Stimulated activated naive CD8-positive, alpha-beta T cell treated with anti-CD3 and anti-CD28 coated beads, Interleukin-15, amount 100 ng/mL, for 72 hours (primary cell): Measurements from ENCODE around the gene PLOD2.

ENCODE experiments used
- ATAC-seq: fragments of 150-1000 bp; cut with Tn5 transposase; 2 replicates; pipeline ENCODE4 v1.10.0; 2021; ENCODE audit warnings: mild to moderate bottlenecking, moderate library complexity
- DNase-seq, 2 donors: peaks; one replicate each; pipeline ENCODE4 v3.0.0; 2021 to 2022
- H3K27ac Mint-ChIP-seq, 2 donors: one replicate each; pipeline ENCODE4 v1.8.0; 2022; ENCODE audit warnings: mild to moderate bottlenecking in 2 of 2, mixed read lengths in 2 of 2, moderate library complexity in 2 of 2
- H3K27me3 Mint-ChIP-seq: one replicate; pipeline ENCODE4 v1.8.0; 2022; ENCODE audit warnings: mixed read lengths
- H3K4me1 Mint-ChIP-seq: one replicate; pipeline ENCODE4 v1.8.0; 2022; ENCODE audit warnings: mild to moderate bottlenecking, mixed read lengths
- H3K4me3 Mint-ChIP-seq, 2 donors: one replicate each; pipeline ENCODE4 v1.8.0; 2022; ENCODE audit warnings: mild to moderate bottlenecking in 2 of 2, mixed read lengths in 2 of 2, moderate library complexity in 1 of 2
- H3K9me3 Mint-ChIP-seq, 2 donors: one replicate each; pipeline ENCODE4 v1.8.0; 2022; ENCODE audit warnings: mixed read lengths in 2 of 2

Gene PLOD2

GRCh38 chr3:146160964-146161662 is at the start of gene PLOD2:
PLOD2 (minus strand) TSS chr3:146161184; CDS start chr3:146160989, 195 bp downstream.
- Mint-ChIP-seq H3K4me3 (peak within 1 kb of the TSS; percentile 65 to 66), H3K27ac (peak within 1 kb of the TSS in 1 of 2 donors; percentile 38), H3K27me3 (peaks cover 74% of the 10 kb centered on the region), H3K9me3 (no peaks in the 10 kb centered on the region), H3K4me1 (peaks cover 11% of the 10 kb centered on the region)
- peak; percentile 31 to 33 for DNase-seq
- ATAC-seq, result peak; percentile 79

- ATAC-seq (no peak), DNase-seq (no peak)
- Mint-ChIP-seq H3K4me3 (no peak overlapping the region), H3K9me3 (no peaks in the 10 kb centered on the region), H3K4me1 (no peaks in the 10 kb centered on the region), H3K27ac (no peak overlapping the region), H3K27me3 (peaks cover 14% of the 10 kb centered on the region)
These were observed 48.4 kb upstream of the PLOD2 start for GRCh38 chr3:146209371-146209770.

DNA sequence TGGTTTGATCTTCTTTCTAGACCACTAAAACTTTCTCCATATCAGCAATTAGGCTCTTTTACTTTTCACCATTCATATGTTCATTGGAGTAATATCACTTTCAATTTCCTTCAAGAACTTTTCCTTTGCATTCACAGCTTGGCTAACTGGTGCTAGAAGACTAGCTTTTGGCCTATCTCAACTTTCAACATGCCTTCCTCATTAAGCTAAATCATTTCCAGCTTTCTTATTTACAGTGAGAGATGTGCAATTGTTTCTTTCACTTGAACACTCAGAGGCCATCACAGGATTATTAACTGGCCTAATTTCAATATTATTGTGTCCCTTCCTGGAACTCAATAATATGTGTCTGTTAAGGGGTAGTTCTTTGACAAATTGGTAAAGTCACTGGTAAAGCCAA is 42.8 kb upstream of the PLOD2 start:
- H3K4me1 Mint-ChIP-seq, result no peaks in the 10 kb centered on the region
- no peak overlapping the region for H3K4me3 Mint-ChIP-seq
- H3K9me3 Mint-ChIP-seq, result no peaks in the 10 kb centered on the region
- H3K27me3 Mint-ChIP-seq, result peaks cover 14% of the 10 kb centered on the region
- H3K27ac Mint-ChIP-seq, result no peak overlapping the region
- no peak for ATAC-seq
- DNase-seq, result no peak

- no peak for ATAC-seq
These were observed 39.7 kb upstream of the PLOD2 start for GRCh38 chr3:146200461-146201220.

GRCh38 chr3:146199762-146200161 is 38.8 kb upstream of the PLOD2 start:
- ATAC-seq, result no peak
- no peaks in the 10 kb centered on the region for H3K4me1 Mint-ChIP-seq

More at GRCh38 chr3:146200461-146201220, 39.7 kb upstream of the PLOD2 start:
- no peak for DNase-seq
- Mint-ChIP-seq H3K27ac (no peak overlapping the region), H3K27me3 (no peaks in the 10 kb centered on the region), H3K4me3 (no peak overlapping the region), H3K9me3 (no peaks in the 10 kb centered on the region), H3K4me1 (no peaks in the 10 kb centered on the region)

GRCh38 chr3:146196789-146197188 is 35.8 kb upstream of the PLOD2 start:
- H3K4me1 Mint-ChIP-seq, result no peaks in the 10 kb centered on the region
- ATAC-seq (no peak), DNase-seq (no peak)
- H3K9me3 Mint-ChIP-seq, result no peaks in the 10 kb centered on the region
- H3K27ac Mint-ChIP-seq, result no peak overlapping the region
- H3K27me3 Mint-ChIP-seq, result no peaks in the 10 kb centered on the region
- H3K4me3 Mint-ChIP-seq, result no peak overlapping the region

More at GRCh38 chr3:146199762-146200161, 38.8 kb upstream of the PLOD2 start:
- Mint-ChIP-seq H3K27me3 (no peaks in the 10 kb centered on the region), H3K9me3 (no peaks in the 10 kb centered on the region), H3K27ac (no peak overlapping the region), H3K4me3 (no peak overlapping the region)
- DNase-seq, result no peak

DNA sequence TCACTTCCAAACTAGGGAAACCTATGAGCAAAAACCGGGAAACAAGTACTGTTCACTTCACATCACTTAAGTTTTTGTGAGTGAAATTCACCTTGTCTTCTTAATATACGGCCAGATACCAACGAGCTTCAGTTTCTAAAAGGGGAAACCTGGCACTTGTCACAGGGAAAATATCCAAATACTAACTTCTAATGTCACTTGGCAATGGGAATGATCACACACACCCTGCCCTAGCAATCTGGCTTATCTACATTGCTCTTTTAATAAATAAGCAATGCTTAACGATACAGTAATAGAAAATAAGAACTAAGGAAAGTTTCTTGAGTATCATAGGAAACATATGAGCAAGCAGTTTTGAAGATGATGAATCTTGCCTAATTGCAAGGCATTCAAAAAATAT is 34.6 kb upstream of the PLOD2 start:
- ATAC-seq (no peak), DNase-seq (no peak)
- Mint-ChIP-seq H3K9me3 (no peaks in the 10 kb centered on the region), H3K27me3 (no peaks in the 10 kb centered on the region), H3K4me1 (no peaks in the 10 kb centered on the region), H3K27ac (no peak overlapping the region), H3K4me3 (no peak overlapping the region)

GRCh38 chr3:146195030-146195429 is 34.0 kb upstream of the PLOD2 start:
- Mint-ChIP-seq H3K4me1 (no peaks in the 10 kb centered on the region), H3K27me3 (no peaks in the 10 kb centered on the region), H3K4me3 (no peak overlapping the region), H3K9me3 (no peaks in the 10 kb centered on the region), H3K27ac (peak overlapping the region in 1 of 2 donors; percentile 37)
- DNase-seq (no peak), ATAC-seq (no peak)

- Mint-ChIP-seq H3K27me3 (peaks cover 2% of the 10 kb centered on the region), H3K9me3 (no peaks in the 10 kb centered on the region), H3K4me3 (no peak overlapping the region), H3K27ac (no peak overlapping the region), H3K4me1 (no peaks in the 10 kb centered on the region)
- DNase-seq (no peak), ATAC-seq (no peak)
These were observed 30.1 kb upstream of the PLOD2 start for GRCh38 chr3:146191051-146191450.

- Mint-ChIP-seq H3K4me3 (no peak overlapping the region), H3K4me1 (no peaks in the 10 kb centered on the region)
- peak; percentile 73 for ATAC-seq
These were observed 28.7 kb upstream of the PLOD2 start for GRCh38 chr3:146189519-146190173.

GRCh38 chr3:146187334-146187950 is 26.5 kb upstream of the PLOD2 start:
- DNase-seq, result no peak
- ATAC-seq, result no peak

More at GRCh38 chr3:146189519-146190173, 28.7 kb upstream of the PLOD2 start:
- H3K9me3 Mint-ChIP-seq, result no peaks in the 10 kb centered on the region
- peaks cover 8% of the 10 kb centered on the region for H3K27me3 Mint-ChIP-seq
- DNase-seq, result peak; percentile 3 to 11
- no peak overlapping the region for H3K27ac Mint-ChIP-seq

DNA sequence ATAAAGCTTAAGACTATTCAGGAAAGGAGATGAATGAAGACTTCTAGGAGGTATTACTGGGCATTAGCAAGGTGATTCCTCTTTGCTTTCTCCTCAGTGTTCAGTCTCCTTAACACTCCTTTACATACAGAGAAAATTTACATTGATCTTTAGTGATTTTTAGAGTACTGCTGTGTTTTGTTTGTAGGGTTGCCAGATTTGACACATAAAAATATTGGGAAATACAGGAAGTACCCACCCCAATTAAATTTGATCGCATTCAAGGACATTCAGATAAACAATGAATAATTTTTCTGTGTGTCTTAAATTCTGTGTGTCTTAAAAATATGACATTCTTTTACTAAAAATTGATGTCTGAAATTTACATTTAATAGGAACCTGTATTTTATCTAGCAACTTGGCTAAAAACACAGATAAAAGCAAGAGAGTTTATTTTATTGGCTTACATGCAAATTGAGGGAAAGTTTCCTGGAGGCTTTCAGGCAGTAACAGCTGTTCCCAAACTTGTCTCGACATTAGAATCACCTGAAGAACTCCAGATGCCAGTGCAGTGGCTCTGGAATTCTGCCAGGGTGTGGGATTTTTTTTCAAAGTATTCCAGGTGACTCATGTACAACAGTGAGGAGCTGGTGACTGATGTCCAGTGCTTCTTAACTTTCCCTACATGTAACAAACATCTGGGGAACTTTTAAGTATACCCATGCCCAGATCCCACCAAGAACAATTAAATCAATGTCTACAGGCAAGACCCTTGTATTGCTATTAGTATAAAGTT is 23.4 kb upstream of the PLOD2 start:
- Mint-ChIP-seq H3K4me1 (no peaks in the 10 kb centered on the region), H3K27me3 (peaks cover 8% of the 10 kb centered on the region), H3K9me3 (no peaks in the 10 kb centered on the region), H3K4me3 (no peak overlapping the region), H3K27ac (no peak overlapping the region)
- ATAC-seq (no peak), DNase-seq (no peak)

More at GRCh38 chr3:146187334-146187950, 26.5 kb upstream of the PLOD2 start:
- no peaks in the 10 kb centered on the region for H3K9me3 Mint-ChIP-seq
- no peaks in the 10 kb centered on the region for H3K4me1 Mint-ChIP-seq
- no peak overlapping the region for H3K4me3 Mint-ChIP-seq
- H3K27ac Mint-ChIP-seq, result no peak overlapping the region
- peaks cover 8% of the 10 kb centered on the region for H3K27me3 Mint-ChIP-seq

DNA sequence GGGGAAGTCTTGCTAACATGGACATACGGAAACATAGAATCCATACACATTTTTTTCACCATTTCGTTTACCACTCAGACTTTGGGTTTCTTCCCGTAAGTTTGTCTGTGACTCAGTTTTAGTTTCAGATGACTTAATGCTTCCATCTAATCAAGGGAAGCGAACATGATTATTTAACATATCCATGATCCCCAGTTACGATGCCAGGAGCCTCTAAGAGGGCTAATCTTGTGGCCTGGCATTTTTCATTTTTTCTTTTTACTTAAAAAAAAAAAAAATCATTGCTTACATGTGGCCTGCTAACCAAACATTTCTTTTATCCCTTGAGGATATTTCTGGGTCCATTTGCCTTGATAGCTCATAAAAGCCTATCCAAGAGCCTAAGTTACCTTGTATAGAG is 20.2 kb upstream of the PLOD2 start:
- Mint-ChIP-seq H3K27ac (no peak overlapping the region), H3K4me1 (no peaks in the 10 kb centered on the region), H3K9me3 (no peaks in the 10 kb centered on the region), H3K27me3 (peaks cover 20% of the 10 kb centered on the region), H3K4me3 (no peak overlapping the region)
- DNase-seq (no peak), ATAC-seq (no peak)

- DNase-seq (no peak), ATAC-seq (no peak)
- no peaks in the 10 kb centered on the region for H3K4me1 Mint-ChIP-seq
- H3K9me3 Mint-ChIP-seq, result no peaks in the 10 kb centered on the region
- no peak overlapping the region for H3K4me3 Mint-ChIP-seq
- no peak overlapping the region for H3K27ac Mint-ChIP-seq
- H3K27me3 Mint-ChIP-seq, result peaks cover 13% of the 10 kb centered on the region
These were observed 19.4 kb upstream of the PLOD2 start for GRCh38 chr3:146180376-146180775.
